PC-3 (cell line): Measurements from ENCODE around the gene CCDC60. TPM values are rescaled to one million over a fixed set of nuclear protein-coding genes. Genes with fewer than 3 reads are reported as not detected.

Experiments
- ATAC-seq: fragments of 200-7000 bp; cut with Tn5 transposase; 2 replicates; pipeline ENCODE4 v1.9.1; 2020; ENCODE audit warnings: mild to moderate bottlenecking, moderate library complexity
- BruUV-seq: library from RNA; stranded (reverse); fragments of 400-500 nt; replicated peaks from 2 replicates; lab custom pipeline; 2021; lab: Mats Ljungman, UMichigan
- CTCF ChIA-PET: fragments of 300-600 bp; sonication (Branson Sonifier 250); formaldehyde crosslinking; loops from one replicate; lab custom pipeline; 2022; ENCODE audit warnings: antibody characterized with exemption; lab: Charles Lee
- POLR2A ChIA-PET: fragments of 300-600 bp; sonication (Branson Sonifier 250); formaldehyde crosslinking; loops from one replicate; lab custom pipeline; 2022; ENCODE audit warnings: antibody characterized with exemption; ENCODE audit not compliant: unreplicated experiment; lab: Charles Lee
- DNase-seq: peaks from one replicate; pipeline ENCODE4 v3.0.0-alpha.2; 2015
- H2AFZ ChIP-seq: fragments of 300-600 bp; sonication (generic); 2 replicates; pipeline ENCODE4 v1.6.0; 2016; ENCODE audit warnings: antibody characterized with exemption, low read length
- H3F3A ChIP-seq: fragments of 300-600 bp; sonication (generic); one replicate; pipeline ENCODE4 v1.6.0; 2017; ENCODE audit warnings: antibody characterized with exemption, low read length, control low read depth, mild to moderate bottlenecking; ENCODE audit not compliant: unreplicated experiment
- H3K27ac ChIP-seq: fragments of 300-600 bp; sonication (generic); 2 replicates; pipeline ENCODE4 v1.5.1; 2016; ENCODE audit warnings: mild to moderate bottlenecking, low read length
- H3K27me3 ChIP-seq: fragments of 300-600 bp; sonication (generic); 2 replicates; pipeline ENCODE4 v1.6.1; 2016; ENCODE audit warnings: low read length, mixed read lengths
- H3K36me3 ChIP-seq: fragments of 300-600 bp; sonication (generic); 2 replicates; pipeline ENCODE4 v1.6.1; 2016; ENCODE audit warnings: low read depth, mixed run types, low read length, mixed read lengths
- H3K4me1 ChIP-seq: fragments of 300-600 bp; sonication (generic); 2 replicates; pipeline ENCODE4 v1.5.1; 2016; ENCODE audit warnings: low read length; ENCODE audit not compliant: insufficient read depth
- H3K4me2 ChIP-seq: fragments of 300-600 bp; sonication (generic); 2 replicates; pipeline ENCODE4 v1.6.0; 2016; ENCODE audit warnings: low read length
- H3K4me3 ChIP-seq: fragments of 300-600 bp; sonication (generic); 2 replicates; pipeline ENCODE4 v1.5.1; 2016; ENCODE audit warnings: mild to moderate bottlenecking, low read length, mixed read lengths
- H3K79me2 ChIP-seq: fragments of 300-600 bp; sonication (generic); 2 replicates; pipeline ENCODE4 v1.6.1; 2017; ENCODE audit warnings: low read length, mixed read lengths
- H3K9ac ChIP-seq: fragments of 300-600 bp; sonication (generic); 2 replicates; pipeline ENCODE4 v1.6.0; 2016; ENCODE audit warnings: mild to moderate bottlenecking, low read length
- H3K9me2 ChIP-seq: fragments of 300-600 bp; sonication (generic); replicated peaks from 2 replicates; pipeline ENCODE4 v1.6.1; 2016; ENCODE audit warnings: mixed run types, low read length, mixed read lengths
- H3K9me3 ChIP-seq: fragments of 300-600 bp; sonication (generic); 2 replicates; pipeline ENCODE4 v1.6.1; 2016; ENCODE audit warnings: low read length, mixed read lengths
- H4K20me1 ChIP-seq: fragments of 300-600 bp; sonication (generic); 2 replicates; pipeline ENCODE4 v1.6.1; 2016; ENCODE audit warnings: low read length, mixed read lengths
- CTCF ChIP-seq: fragments of 300-600 bp; sonication (generic); conservative IDR thresholded peaks from 2 replicates; pipeline ENCODE4 v1.5.1; 2017; ENCODE audit warnings: antibody characterized with exemption, low read depth, mild to moderate bottlenecking, low read length
- EZH2 ChIP-seq: fragments of 300-600 bp; sonication (generic); IDR thresholded peaks from one replicate; pipeline ENCODE4 v1.6.1; 2017; ENCODE audit warnings: antibody characterized with exemption, mild to moderate bottlenecking, low read length; ENCODE audit not compliant: unreplicated experiment
- EZH2phosphoT487 ChIP-seq: fragments of 300-600 bp; sonication (generic); IDR thresholded peaks from 2 replicates; pipeline ENCODE4 v1.6.1; 2018; ENCODE audit warnings: mild to moderate bottlenecking, antibody characterized with exemption, low read length, borderline replicate concordance
- intact Hi-C: fragments of 100-400 bp; cut with micrococcal nuclease; formaldehyde crosslinking; loops from 2 replicates; pipeline ENCODE4 v1.9.0; 2023
- total RNA-seq: library from RNA; depleted of rRNA; stranded (reverse); fragments of >200 nt; gene quantifications from 2 replicates; pipeline ENCODE4 v1.2.3, GENCODE V29; 2014

Gene CCDC60
- total RNA-seq, 1 experiment from 2014 or later = not detected

- CTCF ChIA-PET = no interaction called here
Measured at GRCh38 chr12:119383206-119383605, 48.7 kb downstream of the CCDC60 start.

DNA sequence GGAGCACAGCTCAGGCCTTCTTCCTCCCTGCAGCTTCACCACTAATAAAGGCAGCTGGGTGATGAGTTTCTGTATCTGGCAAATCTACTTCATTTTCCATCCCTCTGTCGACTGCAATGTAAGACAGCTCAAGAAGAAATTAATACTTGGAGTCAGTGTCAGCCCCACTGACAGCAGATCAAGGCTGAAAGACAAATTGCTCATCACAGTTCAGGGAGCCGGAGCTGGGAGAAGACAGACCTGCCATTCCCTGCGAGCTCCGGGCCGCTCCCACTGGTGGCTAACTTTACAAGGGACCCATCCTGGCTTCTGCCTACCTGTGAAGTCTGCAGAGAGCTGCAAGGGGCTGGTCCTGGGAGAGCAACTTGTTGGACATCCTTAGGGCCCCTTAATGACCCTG lies 49.8 kb downstream of the CCDC60 start:
- TF ChIP-seq CTCF (no peak), EZH2 (no peak), EZH2phosphoT487 (no peak)
- ChIA-PET CTCF (no interaction called here), POLR2A (no interaction called here)
- intact Hi-C loops = no loop called here
- no TSS peak for BruUV-seq
- Histone ChIP-seq H3K9me3 (no peaks in the 10 kb centered on the region), H3K79me2 (no peaks in the 10 kb centered on the region), H3K36me3 (no peaks in the 10 kb centered on the region), H3K27me3 (peaks cover 13% of the 10 kb centered on the region; the same call in 1 of the 2 replicates), H3F3A (no peaks in the 10 kb centered on the region), H3K9me2 (no peaks in the 10 kb centered on the region), H3K4me2 (no peak overlapping the region), H3K4me1 (no peaks in the 10 kb centered on the region), H2AFZ (no peak overlapping the region), H4K20me1 (no peaks in the 10 kb centered on the region), H3K4me3 (no peak overlapping the region), H3K9ac (no peak overlapping the region), H3K27ac (no peak overlapping the region)
- ATAC-seq (no peak), DNase-seq (no peak)

More at GRCh38 chr12:119383206-119383605, 48.7 kb downstream of the CCDC60 start:
- Histone ChIP-seq H2AFZ (no peak overlapping the region), H3F3A (no peaks in the 10 kb centered on the region), H3K9me3 (no peaks in the 10 kb centered on the region), H3K4me3 (no peak overlapping the region), H3K27me3 (peaks cover 21% of the 10 kb centered on the region; the same call in 1 of the 2 replicates), H3K27ac (no peak overlapping the region), H3K4me1 (no peaks in the 10 kb centered on the region), H3K9ac (no peak overlapping the region), H3K36me3 (no peaks in the 10 kb centered on the region), H4K20me1 (no peaks in the 10 kb centered on the region), H3K4me2 (no peak overlapping the region), H3K9me2 (no peaks in the 10 kb centered on the region), H3K79me2 (no peaks in the 10 kb centered on the region)
- POLR2A ChIA-PET = no interaction called here
- DNase-seq (no peak), ATAC-seq (no peak)
- BruUV-seq = no TSS peak
- intact Hi-C loops = no loop called here
- no peak for TF ChIP-seq EZH2phosphoT487
- no peak for TF ChIP-seq EZH2
- TF ChIP-seq CTCF = no peak

DNA sequence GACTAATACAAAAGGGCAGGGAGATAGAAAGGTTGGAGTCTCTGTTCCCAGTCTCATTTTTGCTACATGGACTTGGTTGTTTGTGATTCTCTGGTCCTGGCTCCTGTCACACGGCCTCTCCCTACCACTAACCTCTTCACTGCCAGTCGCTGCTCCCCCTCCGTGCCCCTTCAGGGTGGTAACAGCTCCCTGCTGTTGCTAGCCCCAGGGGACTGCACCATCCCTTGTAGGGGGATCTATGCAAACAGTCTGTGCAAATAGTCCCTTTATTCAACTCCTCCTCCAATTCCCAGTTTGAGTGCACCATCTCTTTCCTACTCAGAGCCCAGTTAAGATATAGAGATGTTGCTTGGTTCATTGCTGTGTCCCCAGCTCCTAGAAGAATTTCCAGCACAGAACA lies 51.1 kb downstream of the CCDC60 start:
- no peak for TF ChIP-seq CTCF
- TF ChIP-seq EZH2phosphoT487 = no peak
- TF ChIP-seq EZH2 = no peak
- peaks cover 13% of the 10 kb centered on the region; the same call in 1 of the 2 replicates for H3K27me3 ChIP-seq
- no peak overlapping the region for H3K4me3 ChIP-seq
- H3K9me2 ChIP-seq = no peaks in the 10 kb centered on the region
- H3K9me3 ChIP-seq = no peaks in the 10 kb centered on the region
- no peak overlapping the region for H3K27ac ChIP-seq
- ChIA-PET CTCF (no interaction called here), POLR2A (no interaction called here)
- H3K79me2 ChIP-seq = no peaks in the 10 kb centered on the region
- no peaks in the 10 kb centered on the region for H3F3A ChIP-seq
- DNase-seq (no peak), ATAC-seq (no peak)
- H3K4me1 ChIP-seq = no peaks in the 10 kb centered on the region
- H3K36me3 ChIP-seq = no peaks in the 10 kb centered on the region
- BruUV-seq = no TSS peak
- no peak overlapping the region for H3K9ac ChIP-seq
- intact Hi-C loops = no loop called here
- no peak overlapping the region for H2AFZ ChIP-seq
- H3K4me2 ChIP-seq = no peak overlapping the region
- H4K20me1 ChIP-seq = no peaks in the 10 kb centered on the region
